Inferior parietal cortex (tissue), 1 donor: Measurements from ENCODE around the gene FTO.

ENCODE experiments used
- DNase-seq: peaks from one replicate; pipeline ENCODE4 v3.0.0-alpha.2; 2016; ENCODE audit errors: extremely low spot score

FTO gene

GRCh38 chr16:53708490-53708889, 4.5 kb downstream of the FTO start:
- no peak for DNase-seq

- DNase-seq = no peak
These were observed 7.4 kb downstream of the FTO start for GRCh38 chr16:53711390-53711789.

GRCh38 chr16:53712065-53712464, 8.1 kb downstream of the FTO start:
- no peak for DNase-seq

- no peak for DNase-seq
These were observed 9.6 kb downstream of the FTO start for GRCh38 chr16:53713403-53714204.

GRCh38 chr16:53714205-53715022, 10.5 kb downstream of the FTO start:
- no peak for DNase-seq

GRCh38 chr16:53715023-53715384, 11.0 kb downstream of the FTO start:
- no peak for DNase-seq

GRCh38 chr16:53717577-53717976, 13.6 kb downstream of the FTO start:
- DNase-seq = no peak

- no peak for DNase-seq
These were observed 17.1 kb downstream of the FTO start for GRCh38 chr16:53721017-53721416.

GRCh38 chr16:53726625-53727024, 22.7 kb downstream of the FTO start:
- DNase-seq = no peak

GRCh38 chr16:53730693-53731092, 26.7 kb downstream of the FTO start:
- no peak for DNase-seq

GRCh38 chr16:53732296-53732929, 28.5 kb downstream of the FTO start:
- DNase-seq = no peak

- no peak for DNase-seq
These were observed 31.0 kb downstream of the FTO start for GRCh38 chr16:53734908-53735307.

GRCh38 chr16:53736297-53736696, 32.3 kb downstream of the FTO start:
- no peak for DNase-seq

GRCh38 chr16:53737552-53737951, 33.6 kb downstream of the FTO start:
- no peak for DNase-seq

GRCh38 chr16:53740476-53740875, 36.5 kb downstream of the FTO start:
- no peak for DNase-seq

- no peak for DNase-seq
These were observed 37.1 kb downstream of the FTO start for GRCh38 chr16:53740933-53741531.

- no peak for DNase-seq
These were observed 37.6 kb downstream of the FTO start for GRCh38 chr16:53741546-53741945.

- DNase-seq = no peak
These were observed 39.2 kb downstream of the FTO start for GRCh38 chr16:53743149-53743566.

GRCh38 chr16:53744449-53744848, 40.5 kb downstream of the FTO start:
- DNase-seq = no peak

- no peak for DNase-seq
These were observed 41.1 kb downstream of the FTO start for GRCh38 chr16:53745086-53745485.

GRCh38 chr16:53745753-53746266, 41.9 kb downstream of the FTO start:
- DNase-seq = no peak

- DNase-seq = no peak
These were observed 48.6 kb downstream of the FTO start for GRCh38 chr16:53752560-53752959.
